Astrocyte of the spinal cord (primary cell): Measurements from ENCODE around the gene CGNL1.

ENCODE experiments used
- DNase-seq: peaks from one replicate; pipeline ENCODE4 v3.0.0; 2011; ENCODE audit warnings: low read depth, low spot score
- H3K4me3 ChIP-seq: 2 replicates; pipeline ENCODE4 v1.5.1; 2011; ENCODE audit warnings: low read depth, mild to moderate bottlenecking, low read length, moderate library complexity
- in situ Hi-C: cut with HindIII; loops from 2 replicates; pipeline ENCODE4 v1.10.0; 2017; ENCODE audit warnings: low sequenced_read_pairs
- TF ChIP-seq, protein P1 (sequence below): IDR thresholded peaks from 2 replicates; pipeline ENCODE4 v1.5.1; 2012; ENCODE audit warnings: low read depth, mild to moderate bottlenecking, low read length, inconsistent platforms

Gene CGNL1

DNA sequence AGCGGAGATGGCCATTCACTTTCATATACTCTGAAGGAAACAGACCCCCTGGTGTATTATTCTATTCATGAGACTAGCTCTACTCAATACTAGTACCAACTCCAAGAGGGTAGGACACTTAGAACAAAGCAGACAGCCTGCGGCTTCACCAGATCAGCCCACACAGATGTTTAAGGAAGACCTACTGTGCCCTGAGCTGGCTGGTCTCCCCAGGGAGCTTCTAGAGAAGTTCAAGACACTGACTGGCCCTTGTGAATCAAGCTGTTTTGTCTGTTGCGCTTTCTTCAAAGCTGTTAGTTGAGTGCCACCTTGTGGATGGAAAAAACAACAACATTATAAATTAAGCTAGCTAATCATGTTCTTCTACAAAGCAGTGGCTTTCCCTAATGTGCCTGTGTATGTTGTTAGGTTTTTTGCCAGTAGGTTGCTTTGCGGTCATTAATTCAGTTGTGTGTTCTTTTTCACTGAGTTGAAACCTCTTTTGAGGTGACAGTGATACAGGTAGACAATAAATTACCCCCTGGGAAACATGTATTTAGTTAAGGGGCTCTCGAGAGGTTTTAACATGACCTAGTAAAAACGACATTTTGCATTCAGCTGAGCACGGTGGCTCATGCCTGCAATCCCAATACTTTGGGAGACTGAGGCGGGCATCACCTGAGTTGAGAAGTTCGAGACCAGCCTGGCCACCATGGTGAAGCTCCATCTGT lies 151.2 kb downstream of the CGNL1 start:
- no peak overlapping the region for H3K4me3 ChIP-seq
- in situ Hi-C loops = no loop called here
- TF ChIP-seq, protein P1, sequence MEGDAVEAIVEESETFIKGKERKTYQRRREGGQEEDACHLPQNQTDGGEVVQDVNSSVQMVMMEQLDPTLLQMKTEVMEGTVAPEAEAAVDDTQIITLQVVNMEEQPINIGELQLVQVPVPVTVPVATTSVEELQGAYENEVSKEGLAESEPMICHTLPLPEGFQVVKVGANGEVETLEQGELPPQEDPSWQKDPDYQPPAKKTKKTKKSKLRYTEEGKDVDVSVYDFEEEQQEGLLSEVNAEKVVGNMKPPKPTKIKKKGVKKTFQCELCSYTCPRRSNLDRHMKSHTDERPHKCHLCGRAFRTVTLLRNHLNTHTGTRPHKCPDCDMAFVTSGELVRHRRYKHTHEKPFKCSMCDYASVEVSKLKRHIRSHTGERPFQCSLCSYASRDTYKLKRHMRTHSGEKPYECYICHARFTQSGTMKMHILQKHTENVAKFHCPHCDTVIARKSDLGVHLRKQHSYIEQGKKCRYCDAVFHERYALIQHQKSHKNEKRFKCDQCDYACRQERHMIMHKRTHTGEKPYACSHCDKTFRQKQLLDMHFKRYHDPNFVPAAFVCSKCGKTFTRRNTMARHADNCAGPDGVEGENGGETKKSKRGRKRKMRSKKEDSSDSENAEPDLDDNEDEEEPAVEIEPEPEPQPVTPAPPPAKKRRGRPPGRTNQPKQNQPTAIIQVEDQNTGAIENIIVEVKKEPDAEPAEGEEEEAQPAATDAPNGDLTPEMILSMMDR = peak; percentile 49
- DNase-seq = peak; percentile 90

DNA sequence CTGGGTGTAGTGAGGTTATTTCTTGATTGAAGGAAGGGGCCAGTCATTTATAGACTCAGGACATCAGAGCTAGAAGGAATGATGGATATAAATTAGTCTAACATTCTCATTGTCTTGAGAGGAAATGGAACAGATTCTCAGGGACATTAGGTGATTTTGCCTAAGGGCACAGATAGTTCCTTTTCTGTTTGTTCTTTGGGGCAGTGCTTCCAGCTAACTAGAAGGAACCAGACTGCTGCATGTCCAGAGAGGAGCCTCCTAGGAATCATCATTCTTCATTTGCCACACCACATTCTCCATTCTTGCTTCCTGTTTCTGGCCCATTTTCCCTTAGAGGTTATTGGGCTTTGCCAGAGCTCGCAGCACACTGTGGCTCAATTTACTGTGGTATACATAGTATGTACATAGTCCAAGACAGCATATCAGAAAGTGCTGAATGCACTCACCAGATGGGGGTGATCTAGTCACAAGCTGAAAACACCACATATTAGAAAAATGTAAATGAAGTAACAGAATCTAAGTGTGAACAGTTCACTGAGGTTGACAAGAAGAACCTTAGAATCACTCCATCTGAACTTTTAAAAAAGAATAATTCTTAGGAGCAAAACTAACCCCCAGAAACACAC lies 152.7 kb downstream of the CGNL1 start:
- TF ChIP-seq, protein P1 = no peak
- no peak for DNase-seq
- no peak overlapping the region for H3K4me3 ChIP-seq
- in situ Hi-C loops = no loop called here

DNA sequence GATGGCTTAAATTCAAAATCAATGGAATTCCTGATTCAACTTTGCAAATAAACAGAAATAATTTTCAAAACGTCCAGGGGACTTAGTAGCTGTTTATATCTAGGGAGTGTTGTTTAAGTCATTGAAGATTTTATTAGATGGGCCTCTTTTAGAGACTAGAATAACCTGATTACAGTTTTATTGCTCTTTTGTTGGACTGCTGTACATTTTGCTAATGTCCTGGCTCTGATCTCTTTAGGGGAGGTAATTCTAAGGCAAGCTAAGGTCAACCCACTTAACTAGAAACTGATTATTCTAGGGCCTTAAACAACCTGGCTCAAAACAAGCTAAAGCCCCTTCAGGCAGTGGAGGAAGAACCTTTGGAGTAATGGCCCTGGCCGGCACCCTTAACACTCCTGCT lies 153.4 kb downstream of the CGNL1 start:
- H3K4me3 ChIP-seq = no peak overlapping the region
- no peak for DNase-seq
- in situ Hi-C loops = no loop called here
- TF ChIP-seq, protein P1 = no peak

DNA sequence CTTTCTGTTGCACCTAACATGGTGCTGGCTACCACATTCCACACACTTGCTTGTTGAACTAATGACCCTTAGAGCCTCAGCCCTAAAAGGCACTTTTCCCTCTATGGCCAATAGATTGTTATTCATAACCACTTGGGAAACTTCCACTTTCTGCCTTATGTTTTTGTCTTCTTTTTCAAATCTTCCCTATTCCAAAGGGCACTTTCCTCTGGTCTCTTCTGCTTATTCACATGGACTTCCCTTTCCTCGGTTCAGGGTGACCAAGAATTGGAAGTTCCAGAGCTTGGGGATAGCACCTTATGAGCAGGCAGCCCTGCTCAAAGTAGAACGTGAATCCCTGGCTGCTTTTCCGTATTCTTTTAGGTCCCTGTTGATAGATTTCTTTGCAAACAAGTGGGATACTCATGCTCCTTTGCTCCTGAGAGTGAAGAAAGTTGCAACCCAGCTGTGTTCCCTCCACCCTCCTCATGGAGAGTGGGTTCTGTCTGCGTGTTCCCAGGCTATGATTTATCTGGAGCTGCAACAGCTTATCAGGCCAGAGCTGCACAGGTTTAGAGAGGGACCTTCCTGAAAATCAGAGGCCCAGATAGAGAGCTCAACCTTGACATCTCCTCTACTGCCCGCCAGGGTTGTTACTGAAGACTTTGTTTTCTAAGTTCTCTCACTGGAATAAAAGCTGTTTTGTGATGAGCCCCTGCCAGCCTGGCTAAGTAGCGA lies 156.6 kb downstream of the CGNL1 start:
- TF ChIP-seq, protein P1 = no peak
- DNase-seq = no peak
- in situ Hi-C loops = no loop called here
- H3K4me3 ChIP-seq = no peak overlapping the region

DNA sequence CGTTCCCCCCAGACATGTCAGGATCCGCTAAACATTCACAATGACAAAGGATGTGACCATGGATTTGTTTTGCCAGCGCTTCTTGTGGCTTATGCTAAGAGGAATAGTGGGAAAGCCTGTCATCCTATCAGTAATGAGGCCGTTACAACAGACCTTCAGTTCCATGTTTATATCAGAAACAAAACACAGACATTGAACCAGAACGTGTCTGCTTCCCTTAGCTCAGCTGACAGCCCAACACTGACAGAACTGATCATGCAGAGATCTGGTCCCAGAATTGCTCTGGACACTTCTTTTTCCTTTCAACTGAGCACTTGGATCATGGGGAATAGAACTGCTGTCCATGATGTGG lies 157.1 kb downstream of the CGNL1 start:
- H3K4me3 ChIP-seq = no peak overlapping the region
- no peak for DNase-seq
- TF ChIP-seq, protein P1 = no peak
- in situ Hi-C loops = no loop called here

DNA sequence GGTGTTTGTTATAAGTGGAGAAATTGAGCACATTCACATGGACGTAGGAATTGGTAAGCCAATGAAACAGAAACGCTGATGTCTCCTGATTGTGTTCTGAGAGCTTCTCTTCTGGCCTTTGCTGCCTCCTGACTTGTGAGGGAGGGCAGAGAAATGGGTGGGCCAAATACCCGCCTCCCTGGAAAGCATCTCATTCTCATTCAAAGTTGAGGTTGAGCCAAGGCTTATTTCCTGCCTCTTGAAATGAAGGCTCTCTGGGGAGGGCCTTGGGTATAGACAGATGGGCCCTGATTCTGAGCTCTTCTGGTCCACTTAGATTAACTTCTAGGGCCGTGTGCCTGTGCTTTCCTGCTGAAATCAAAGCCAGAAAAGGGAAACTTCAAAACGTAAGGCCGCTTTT lies 158.0 kb downstream of the CGNL1 start:
- TF ChIP-seq, protein P1 = no peak
- DNase-seq = no peak
- in situ Hi-C loops = no loop called here
- H3K4me3 ChIP-seq = no peak overlapping the region
